Epithelial cell of proximal tubule (primary cell): ENCODE results near the gene CALHM5. TPM values are rescaled to one million over a fixed set of nuclear protein-coding genes. Genes with fewer than 3 reads are reported as not detected.
A peak's percentile ranks its signal among the peaks of the same experiment; 100 is the strongest.

Experiments
- DNase-seq: peaks from one replicate; pipeline ENCODE4 v3.0.0-alpha.2; 2011; ENCODE audit warnings: low read depth
- H3K4me3 ChIP-seq: 2 replicates; pipeline ENCODE4 v1.5.1; 2011; ENCODE audit warnings: low read depth, mild to moderate bottlenecking, low read length
- total RNA-seq: library from RNA; depleted of rRNA; stranded (reverse); fragments of >200 nt; gene quantifications from 2 replicates; pipeline ENCODE4 v1.2.3, GENCODE V29; 2015
- TF ChIP-seq, protein P1 (sequence below): conservative IDR thresholded peaks from 2 replicates; pipeline ENCODE4 v1.5.1; 2012; ENCODE audit warnings: low read depth, mild to moderate bottlenecking, low read length

CALHM5 gene
- total RNA-seq, 1 donor from 2014 or later = 0.12 TPM

DNA sequence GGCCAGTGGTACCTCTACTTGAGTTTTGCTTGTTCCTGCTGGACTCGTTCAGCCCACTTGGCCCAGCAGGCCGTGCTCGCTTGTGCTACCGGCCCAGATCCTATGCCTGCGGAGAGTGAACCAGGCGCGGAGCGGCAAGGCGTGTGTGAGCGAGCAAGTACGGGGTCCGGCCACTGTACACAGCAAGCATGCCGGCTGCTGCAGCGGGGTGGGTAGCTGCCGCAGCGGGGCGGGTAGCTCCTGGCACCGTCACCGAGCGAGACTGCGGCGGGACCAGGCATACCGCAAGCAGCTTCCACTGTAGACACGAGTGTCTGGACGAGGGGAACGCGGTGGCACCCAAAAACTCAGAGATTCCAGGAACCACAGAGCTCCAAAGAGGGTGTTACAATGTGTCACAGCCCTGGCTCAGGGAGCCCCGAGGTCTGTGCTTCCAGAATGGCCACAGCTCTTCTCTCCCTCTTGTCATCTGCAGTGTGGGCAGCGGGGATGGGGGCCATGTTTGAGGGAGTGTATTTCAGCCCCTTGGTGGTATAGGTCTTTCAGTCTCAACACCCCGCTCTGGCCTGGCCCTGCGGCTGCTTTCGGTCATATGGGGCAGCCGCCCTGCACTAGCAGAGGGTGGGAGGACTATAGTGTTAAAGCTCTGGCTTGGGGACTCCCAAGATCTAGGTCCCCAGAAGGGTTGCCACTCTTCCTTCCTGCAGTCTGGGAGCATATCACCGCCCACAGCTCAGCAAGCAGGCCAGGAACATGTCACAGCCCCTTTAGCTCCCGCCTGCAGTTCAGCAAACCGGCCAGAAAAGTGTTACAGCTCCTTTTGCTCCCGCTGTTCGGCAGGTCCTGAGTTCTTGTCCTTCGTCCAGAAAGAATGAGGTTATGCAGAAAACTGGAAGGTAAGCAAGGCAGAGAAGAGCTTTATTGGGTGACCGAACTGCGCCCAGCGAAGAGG is 53.8 kb downstream of the CALHM5 start:
- TF ChIP-seq, protein P1, sequence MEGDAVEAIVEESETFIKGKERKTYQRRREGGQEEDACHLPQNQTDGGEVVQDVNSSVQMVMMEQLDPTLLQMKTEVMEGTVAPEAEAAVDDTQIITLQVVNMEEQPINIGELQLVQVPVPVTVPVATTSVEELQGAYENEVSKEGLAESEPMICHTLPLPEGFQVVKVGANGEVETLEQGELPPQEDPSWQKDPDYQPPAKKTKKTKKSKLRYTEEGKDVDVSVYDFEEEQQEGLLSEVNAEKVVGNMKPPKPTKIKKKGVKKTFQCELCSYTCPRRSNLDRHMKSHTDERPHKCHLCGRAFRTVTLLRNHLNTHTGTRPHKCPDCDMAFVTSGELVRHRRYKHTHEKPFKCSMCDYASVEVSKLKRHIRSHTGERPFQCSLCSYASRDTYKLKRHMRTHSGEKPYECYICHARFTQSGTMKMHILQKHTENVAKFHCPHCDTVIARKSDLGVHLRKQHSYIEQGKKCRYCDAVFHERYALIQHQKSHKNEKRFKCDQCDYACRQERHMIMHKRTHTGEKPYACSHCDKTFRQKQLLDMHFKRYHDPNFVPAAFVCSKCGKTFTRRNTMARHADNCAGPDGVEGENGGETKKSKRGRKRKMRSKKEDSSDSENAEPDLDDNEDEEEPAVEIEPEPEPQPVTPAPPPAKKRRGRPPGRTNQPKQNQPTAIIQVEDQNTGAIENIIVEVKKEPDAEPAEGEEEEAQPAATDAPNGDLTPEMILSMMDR = no peak
- DNase-seq = no peak

DNA sequence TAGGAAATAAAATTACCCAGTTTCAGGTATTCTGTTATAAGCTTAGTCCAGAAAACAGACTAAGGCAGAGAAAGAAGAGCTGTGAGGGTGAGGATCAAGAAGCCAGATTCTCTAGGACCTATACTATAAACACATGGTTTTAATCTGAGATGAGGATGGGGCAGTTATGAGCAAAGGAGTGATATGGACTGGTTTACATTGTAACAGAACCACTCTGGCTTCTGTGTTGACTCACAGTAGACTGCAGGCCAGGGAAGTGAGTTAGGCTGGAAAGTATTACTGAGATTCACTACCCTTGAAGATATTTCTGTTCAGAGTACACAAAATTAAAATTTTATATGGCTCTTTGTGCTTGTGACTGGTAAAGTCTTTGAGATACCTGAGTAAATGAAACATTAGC is 56.7 kb downstream of the CALHM5 start:
- TF ChIP-seq, protein P1 = no peak
- no peak for DNase-seq
- no peak overlapping the region for H3K4me3 ChIP-seq

More for the DNA sequence above, 53.8 kb downstream of the CALHM5 start:
- H3K4me3 ChIP-seq = peak overlapping the region; percentile 43

DNA sequence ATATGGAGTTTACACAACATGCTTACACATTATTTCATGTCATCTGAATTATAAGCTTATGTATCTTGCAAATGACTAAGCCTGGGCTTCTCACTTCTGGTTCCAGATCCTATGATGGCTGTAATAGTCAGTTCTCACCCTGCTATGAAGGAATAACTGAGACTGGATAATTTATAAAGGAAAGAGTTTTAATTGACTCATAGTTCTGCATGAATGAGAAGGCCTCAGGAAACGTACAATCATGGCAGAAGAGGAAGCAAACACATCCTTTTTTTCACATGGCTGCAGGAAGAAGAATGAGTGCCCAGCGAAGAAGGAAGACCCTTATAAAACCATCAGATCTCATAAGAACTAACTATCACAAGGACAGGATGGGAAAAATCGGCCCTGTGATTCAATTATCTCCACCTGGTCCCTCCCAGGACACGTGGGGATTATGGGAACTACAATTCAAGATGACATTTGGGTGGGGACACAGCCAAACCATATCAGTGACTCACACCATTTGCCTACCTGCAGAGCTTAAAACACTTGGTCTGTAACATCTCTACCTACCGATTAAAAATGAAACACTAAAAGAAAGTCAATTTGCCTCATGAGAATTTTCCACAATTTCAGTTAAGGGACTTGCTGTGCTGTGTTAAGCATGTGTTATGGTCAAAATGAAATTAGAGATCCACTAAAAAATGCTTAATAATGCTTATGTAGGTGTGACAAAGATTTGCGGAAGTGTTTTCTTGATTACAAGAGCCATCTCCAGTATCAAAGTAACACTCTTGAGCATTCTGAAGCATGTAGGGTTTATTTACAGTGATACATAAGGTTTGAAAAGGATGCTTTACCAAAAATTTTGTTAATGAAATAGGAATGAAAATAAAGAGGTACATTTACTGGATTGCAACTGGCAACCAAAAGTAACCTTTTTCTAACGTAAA is 57.6 kb downstream of the CALHM5 start:
- TF ChIP-seq, protein P1 = no peak
- no peak for DNase-seq
- no peak overlapping the region for H3K4me3 ChIP-seq

DNA sequence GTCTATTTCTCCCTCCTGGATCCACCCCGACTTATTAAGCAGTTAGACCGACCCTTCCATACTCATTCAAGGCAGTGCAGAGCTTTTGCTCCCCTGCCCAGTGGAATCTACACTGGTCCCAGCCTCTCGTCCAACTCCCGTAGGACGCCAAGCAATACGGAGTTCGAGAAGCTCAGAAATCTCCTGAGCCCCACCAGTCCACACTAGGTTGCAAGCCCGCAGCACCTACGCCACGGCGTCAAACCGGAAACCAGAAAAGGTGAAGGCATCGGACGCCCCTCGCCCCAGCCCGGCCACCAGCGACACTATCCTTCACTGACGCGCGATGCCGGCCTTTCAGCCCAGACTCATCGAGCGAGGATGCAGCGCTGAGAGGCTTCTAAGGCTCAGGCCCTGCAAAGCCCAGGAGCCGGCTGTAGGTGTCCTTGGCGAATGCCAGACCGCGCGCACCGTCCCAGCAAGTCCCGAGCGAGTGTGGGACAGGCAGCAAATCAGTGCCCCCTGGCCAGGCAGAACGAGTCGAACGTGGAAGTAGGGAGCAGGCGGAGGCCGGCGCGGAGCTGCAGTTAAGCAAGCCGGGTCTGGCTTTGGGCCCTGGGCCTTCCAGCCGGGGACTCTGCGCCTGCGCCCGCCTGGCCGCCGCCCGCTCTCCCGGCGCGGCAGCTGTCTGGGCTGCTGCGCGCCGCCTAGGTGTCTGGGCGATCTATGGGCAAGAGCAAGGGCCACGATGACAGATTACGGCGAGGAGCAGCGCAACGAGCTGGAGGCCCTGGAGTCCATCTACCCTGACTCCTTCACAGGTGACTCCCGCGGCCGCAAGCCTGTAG is 59.6 kb downstream of the CALHM5 start, which contains the start of gene RWDD1:
Gene RWDD1 (plus strand): TSS at position 649 of the 827 bp plus-strand sequence. CDS start 79 bp downstream, at position 728.
- DNase-seq = peak; percentile 90
- H3K4me3 ChIP-seq = peak within 1 kb of the TSS; percentile 80
- TF ChIP-seq, protein P1 = no peak

DNA sequence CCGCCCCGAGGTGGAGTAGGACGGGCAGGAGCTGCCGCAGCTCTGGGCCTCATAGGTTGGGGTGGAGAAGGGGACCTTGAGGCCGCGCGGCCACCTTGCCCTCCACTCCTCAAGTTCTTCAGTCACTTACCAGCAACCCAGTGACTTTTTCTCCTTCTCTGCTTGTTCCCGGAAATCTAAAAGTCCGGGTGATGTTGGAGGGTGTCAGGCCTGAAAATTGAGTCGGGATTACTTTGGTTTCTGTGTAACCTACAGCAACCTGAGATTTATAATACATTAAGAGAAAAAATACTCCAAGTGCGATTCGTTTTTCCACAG is 60.2 kb downstream of the CALHM5 start:
- H3K4me3 ChIP-seq = peak overlapping the region; percentile 80
- TF ChIP-seq, protein P1 = no peak
- no peak for DNase-seq

DNA sequence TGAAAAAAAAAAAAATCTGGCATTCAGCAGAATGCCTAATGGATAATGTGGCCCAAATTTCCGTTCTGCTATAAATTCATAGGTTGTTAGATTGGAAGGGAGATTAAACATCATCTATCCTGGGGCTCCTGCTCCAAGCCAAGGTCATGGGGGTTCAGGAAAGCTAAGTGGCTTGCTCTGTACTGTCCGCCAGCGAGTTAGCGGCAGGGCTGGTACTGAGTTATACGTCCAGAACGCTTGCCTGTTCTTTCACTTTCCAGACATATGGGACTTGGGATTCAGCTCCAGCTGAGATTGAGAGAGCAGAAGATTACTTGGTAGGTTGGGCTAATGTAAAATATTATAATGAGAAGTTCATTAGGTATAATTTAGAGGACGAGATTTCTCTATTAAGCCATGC is 60.7 kb downstream of the CALHM5 start:
- no peak for DNase-seq
- TF ChIP-seq, protein P1 = no peak

More for the DNA sequence above, 60.7 kb downstream of the CALHM5 start:
- peak overlapping the region; percentile 80 for H3K4me3 ChIP-seq
